ENCODE results near the gene RPL9.

- TF ChIP-seq CTCF (optimal IDR thresholded peaks at IDR 0.05 in 1 of 3, IDR thresholded peaks at IDR 0.05 in 1 of 3, conservative IDR thresholded peaks at IDR 0.05 in 1 of 3; ENCODE audit: extremely low read depth in 1 of 3, insufficient read depth in 2 of 3, low read length in 3 of 3) (no peak), EZH2 (IDR thresholded peaks at IDR 0.05; ENCODE audit: low read length) (no peak)
These were observed 31.1 kb downstream of the RPL9 start for GRCh38 chr4:39427520-39428114.
